Gastrocnemius medialis (tissue), 4 donors: ENCODE data around the gene TRIM25.

Source experiments
- CTCF ChIP-seq, 5 experiments: fragments of 450-650 bp in 3 of 5; fragments of 200-600 bp in 2 of 5; sonication (generic) in 2 of 5; IDR thresholded peaks in 4 of 5; conservative IDR thresholded peaks in 1 of 5; 1 replicate in 4 of 5; 2 replicates in 1 of 5; pipeline ENCODE4 v1.5.1; 2016 to 2019; ENCODE audit warnings: antibody characterized with exemption in 5 of 5, mild to moderate bottlenecking in 3 of 5, moderate library complexity in 3 of 5
- POLR2A ChIP-seq, 2 donors: fragments of 450-650 bp; IDR thresholded peaks; one replicate each; pipeline ENCODE4 v1.6.1; 2017; ENCODE audit warnings: antibody characterized with exemption in 2 of 2, mild to moderate bottlenecking in 2 of 2, moderate library complexity in 2 of 2

DNA sequence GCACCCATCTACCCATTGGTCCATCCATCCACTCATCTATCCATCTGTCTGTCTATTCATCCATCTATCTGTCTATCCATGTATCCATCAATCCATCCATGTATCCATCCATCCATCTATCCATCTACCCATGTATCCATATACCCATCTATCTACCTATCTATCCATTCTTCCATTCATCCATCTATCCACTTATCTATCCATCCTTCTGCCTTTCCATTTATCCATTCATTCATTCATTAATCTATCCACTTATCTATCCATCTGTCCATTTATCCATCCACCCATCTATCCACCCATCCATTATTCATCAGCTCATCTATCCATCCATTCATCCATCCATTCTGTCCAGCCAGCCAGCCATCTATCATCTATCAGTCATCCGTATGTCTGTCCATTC lies 21.5 kb downstream of the TRIM25 start:
- TF ChIP-seq CTCF (IDR thresholded peaks at IDR 0.05 in 4 of 5, conservative IDR thresholded peaks at IDR 0.05 in 1 of 5) (no peak), POLR2A (IDR thresholded peaks at IDR 0.05) (no peak)
